ENCODE data around the gene RABGAP1L.

The RABGAP1L gene

GRCh38 chr1:174753131-174753530, 593.8 kb downstream of the RABGAP1L start:
- Mint-ChIP-seq H3K9me3 (no peaks in the 10 kb centered on the region), H3K4me1 (peaks cover 9% of the 10 kb centered on the region), H3K36me3 (ENCODE audit: insufficient read depth) (no peaks in the 10 kb centered on the region), H3K27me3 (no peaks in the 10 kb centered on the region), H3K4me3 (no peak overlapping the region), H3K27ac (ENCODE audit: low read depth) (no peak overlapping the region)
- DNase-seq (ENCODE audit: low spot score in 2 of 2) (no peak), ATAC-seq (replicated peaks; ENCODE audit: extremely low read depth, poor library complexity, severe bottlenecking) (no peak)

DNA sequence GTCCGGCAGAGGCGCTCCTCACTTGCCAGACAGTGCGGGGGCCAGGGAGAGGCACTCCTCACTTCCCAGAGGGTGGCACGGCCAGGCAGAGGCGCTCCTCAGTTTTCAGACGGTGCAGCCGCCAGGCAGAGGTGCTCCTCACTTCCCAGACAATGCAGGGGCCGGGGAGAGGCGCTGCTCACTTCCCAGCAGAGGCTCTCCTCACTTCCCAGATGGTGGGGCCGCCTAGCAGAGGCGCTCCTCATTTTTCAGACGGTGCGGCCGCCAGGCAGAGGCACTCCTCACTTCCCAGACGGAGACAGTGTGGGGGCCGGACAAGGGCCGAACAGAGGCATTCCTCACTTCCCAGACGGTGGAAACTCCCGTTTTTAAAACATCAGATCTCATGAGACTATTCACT, 602.0 kb downstream of the RABGAP1L start:
- H3K36me3 Mint-ChIP-seq (ENCODE audit: insufficient read depth) = peaks cover 5% of the 10 kb centered on the region
- H3K27ac Mint-ChIP-seq (ENCODE audit: low read depth) = no peak overlapping the region
- H3K27me3 Mint-ChIP-seq = no peaks in the 10 kb centered on the region
- H3K4me1 Mint-ChIP-seq = no peaks in the 10 kb centered on the region
- H3K9me3 Mint-ChIP-seq = no peaks in the 10 kb centered on the region
- no peak overlapping the region for H3K4me3 Mint-ChIP-seq
- DNase-seq (ENCODE audit: low spot score in 2 of 2) = no peak
- no peak for ATAC-seq (replicated peaks; ENCODE audit: extremely low read depth, poor library complexity, severe bottlenecking)

- no peaks in the 10 kb centered on the region for H3K4me1 Mint-ChIP-seq
- no peaks in the 10 kb centered on the region for H3K27me3 Mint-ChIP-seq
- H3K9me3 Mint-ChIP-seq = no peaks in the 10 kb centered on the region
- H3K27ac Mint-ChIP-seq (ENCODE audit: low read depth) = no peak overlapping the region
- DNase-seq (ENCODE audit: low spot score in 2 of 2) (no peak), ATAC-seq (replicated peaks; ENCODE audit: extremely low read depth, poor library complexity, severe bottlenecking) (no peak)
- peaks cover 5% of the 10 kb centered on the region for H3K36me3 Mint-ChIP-seq (ENCODE audit: insufficient read depth)
- H3K4me3 Mint-ChIP-seq = no peak overlapping the region
Measured at GRCh38 chr1:174761901-174762585, 602.7 kb downstream of the RABGAP1L start.

GRCh38 chr1:174764191-174764590, 604.9 kb downstream of the RABGAP1L start:
- Mint-ChIP-seq H3K27me3 (no peaks in the 10 kb centered on the region), H3K9me3 (no peaks in the 10 kb centered on the region), H3K27ac (ENCODE audit: low read depth) (no peak overlapping the region), H3K4me1 (no peaks in the 10 kb centered on the region), H3K36me3 (ENCODE audit: insufficient read depth) (peaks cover 9% of the 10 kb centered on the region), H3K4me3 (no peak overlapping the region)
- ATAC-seq (replicated peaks; ENCODE audit: extremely low read depth, poor library complexity, severe bottlenecking) = no peak
- DNase-seq (ENCODE audit: low spot score in 2 of 2) = no peak

DNA sequence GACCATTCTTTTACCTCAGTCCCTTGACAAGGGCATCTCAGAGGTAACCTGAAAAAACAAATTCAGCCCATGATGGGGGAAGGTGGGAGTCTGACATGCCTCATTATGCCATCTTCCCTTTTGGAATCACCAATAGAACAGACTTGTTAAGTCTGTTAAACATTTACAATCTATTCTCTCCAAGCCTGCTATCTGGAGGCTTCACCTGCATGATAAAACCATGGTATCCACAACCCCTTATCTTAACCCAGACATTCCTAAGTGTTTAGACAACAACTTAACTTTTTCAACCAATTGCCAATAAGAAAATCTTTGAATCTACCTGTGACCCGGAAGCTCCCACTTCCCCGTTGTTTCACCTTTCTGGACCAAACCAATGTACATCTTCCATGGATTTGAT, 607.4 kb downstream of the RABGAP1L start:
- H3K36me3 Mint-ChIP-seq (ENCODE audit: insufficient read depth) = peaks cover 7% of the 10 kb centered on the region
- H3K4me1 Mint-ChIP-seq = no peaks in the 10 kb centered on the region
- no peaks in the 10 kb centered on the region for H3K9me3 Mint-ChIP-seq
- DNase-seq (ENCODE audit: low spot score in 2 of 2) (no peak), ATAC-seq (replicated peaks; ENCODE audit: extremely low read depth, poor library complexity, severe bottlenecking) (no peak)
- peak overlapping the region; percentile 24 for H3K27ac Mint-ChIP-seq (ENCODE audit: low read depth)
- no peak overlapping the region for H3K4me3 Mint-ChIP-seq
- no peaks in the 10 kb centered on the region for H3K27me3 Mint-ChIP-seq

GRCh38 chr1:174768516-174768915, 609.2 kb downstream of the RABGAP1L start:
- DNase-seq (ENCODE audit: low spot score in 2 of 2) = no peak
- H3K36me3 Mint-ChIP-seq (ENCODE audit: insufficient read depth) = peaks cover 4% of the 10 kb centered on the region
- H3K27me3 Mint-ChIP-seq = no peaks in the 10 kb centered on the region
- no peak overlapping the region for H3K4me3 Mint-ChIP-seq
- no peak for ATAC-seq (replicated peaks; ENCODE audit: extremely low read depth, poor library complexity, severe bottlenecking)
- H3K27ac Mint-ChIP-seq (ENCODE audit: low read depth) = peak overlapping the region; percentile 5
- no peaks in the 10 kb centered on the region for H3K9me3 Mint-ChIP-seq
- no peaks in the 10 kb centered on the region for H3K4me1 Mint-ChIP-seq

- DNase-seq (ENCODE audit: low spot score in 2 of 2) = no peak
- ATAC-seq (replicated peaks; ENCODE audit: extremely low read depth, poor library complexity, severe bottlenecking) = no peak
- Mint-ChIP-seq H3K4me1 (no peaks in the 10 kb centered on the region), H3K4me3 (no peak overlapping the region), H3K27ac (ENCODE audit: low read depth) (peak overlapping the region; percentile 5), H3K9me3 (no peaks in the 10 kb centered on the region), H3K27me3 (no peaks in the 10 kb centered on the region), H3K36me3 (ENCODE audit: insufficient read depth) (peaks cover 4% of the 10 kb centered on the region)
Measured at GRCh38 chr1:174768949-174769348, 609.6 kb downstream of the RABGAP1L start.

- Mint-ChIP-seq H3K27me3 (no peaks in the 10 kb centered on the region), H3K4me3 (no peak overlapping the region), H3K36me3 (ENCODE audit: insufficient read depth) (peaks cover 4% of the 10 kb centered on the region), H3K4me1 (no peaks in the 10 kb centered on the region), H3K27ac (ENCODE audit: low read depth) (peak overlapping the region; percentile 40), H3K9me3 (no peaks in the 10 kb centered on the region)
- DNase-seq (ENCODE audit: low spot score in 2 of 2) = no peak
- ATAC-seq (replicated peaks; ENCODE audit: extremely low read depth, poor library complexity, severe bottlenecking) = no peak
Measured at GRCh38 chr1:174769961-174770549, 610.7 kb downstream of the RABGAP1L start.

DNA sequence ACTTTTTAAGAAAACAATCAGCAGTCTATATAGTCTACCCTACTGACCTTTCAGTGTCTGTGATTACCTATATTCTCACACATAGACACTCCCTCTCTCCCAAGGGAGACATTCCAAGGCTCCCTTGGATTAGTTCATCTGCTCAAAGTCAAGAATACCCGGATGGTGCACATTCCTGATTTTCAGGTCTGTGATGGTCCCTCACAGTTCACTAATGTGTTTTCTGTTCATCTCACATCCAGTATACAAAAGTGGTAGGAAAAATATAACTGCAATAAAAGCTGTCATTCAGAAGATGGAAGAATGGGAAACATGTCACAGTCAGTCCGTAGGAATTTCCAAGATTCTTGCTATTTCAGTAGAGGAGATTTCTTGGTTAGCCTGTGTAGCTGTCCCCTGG, 616.3 kb downstream of the RABGAP1L start:
- H3K36me3 Mint-ChIP-seq (ENCODE audit: insufficient read depth) = peaks cover 2% of the 10 kb centered on the region
- H3K27ac Mint-ChIP-seq (ENCODE audit: low read depth) = no peak overlapping the region
- no peaks in the 10 kb centered on the region for H3K27me3 Mint-ChIP-seq
- ATAC-seq (replicated peaks; ENCODE audit: extremely low read depth, poor library complexity, severe bottlenecking) (no peak), DNase-seq (ENCODE audit: low spot score in 2 of 2) (no peak)
- H3K9me3 Mint-ChIP-seq = no peaks in the 10 kb centered on the region
- no peak overlapping the region for H3K4me3 Mint-ChIP-seq
- peaks cover 7% of the 10 kb centered on the region for H3K4me1 Mint-ChIP-seq

DNA sequence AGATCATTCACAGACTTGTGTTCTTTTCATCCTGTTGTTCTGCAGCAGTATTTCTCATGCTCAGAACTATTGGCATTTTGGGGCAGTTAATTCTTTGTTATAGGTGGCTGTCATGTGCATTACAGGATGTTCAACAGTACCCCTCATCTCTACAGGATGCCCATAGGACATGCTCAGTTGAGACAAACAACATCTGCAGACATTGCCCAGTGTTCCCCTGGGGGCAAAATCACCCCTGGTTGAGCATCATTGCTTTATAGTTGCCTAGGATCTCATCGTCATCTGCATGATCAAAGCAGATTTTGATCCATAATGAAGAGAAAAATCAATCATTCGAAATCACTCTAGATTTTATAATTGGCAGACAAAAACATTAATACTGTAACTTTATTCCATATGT, 617.9 kb downstream of the RABGAP1L start:
- no peak for ATAC-seq (replicated peaks; ENCODE audit: extremely low read depth, poor library complexity, severe bottlenecking)
- Mint-ChIP-seq H3K27ac (ENCODE audit: low read depth) (peak overlapping the region; percentile 74), H3K9me3 (no peaks in the 10 kb centered on the region), H3K4me3 (no peak overlapping the region), H3K4me1 (peaks cover 7% of the 10 kb centered on the region), H3K36me3 (ENCODE audit: insufficient read depth) (peaks cover 2% of the 10 kb centered on the region), H3K27me3 (no peaks in the 10 kb centered on the region)
- no peak for DNase-seq (ENCODE audit: low spot score in 2 of 2)

DNA sequence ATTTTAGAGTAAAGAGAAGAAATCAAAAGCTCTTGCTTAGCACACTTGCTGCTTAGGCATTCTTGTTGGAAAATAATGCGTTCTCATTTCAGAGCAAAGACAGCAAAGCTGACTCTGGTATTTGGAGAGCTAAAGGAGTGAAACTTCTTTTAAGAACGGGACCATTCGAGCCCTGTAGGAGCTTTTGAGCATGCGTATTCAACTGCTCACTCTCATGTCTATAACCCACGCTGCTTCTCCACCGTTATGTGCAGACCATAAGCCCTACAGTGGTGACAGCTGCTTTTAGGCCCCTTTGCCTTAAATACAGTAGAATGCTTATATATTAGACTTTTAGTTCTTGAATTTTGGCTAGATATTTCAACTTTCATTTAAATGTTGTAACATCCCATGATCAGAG, 626.2 kb downstream of the RABGAP1L start:
- no peaks in the 10 kb centered on the region for H3K27me3 Mint-ChIP-seq
- DNase-seq (ENCODE audit: low spot score in 2 of 2) = no peak
- ATAC-seq (replicated peaks; ENCODE audit: extremely low read depth, poor library complexity, severe bottlenecking) = no peak
- no peak overlapping the region for H3K27ac Mint-ChIP-seq (ENCODE audit: low read depth)
- H3K36me3 Mint-ChIP-seq (ENCODE audit: insufficient read depth) = peaks cover 3% of the 10 kb centered on the region
- H3K4me3 Mint-ChIP-seq = no peak overlapping the region
- H3K9me3 Mint-ChIP-seq = no peaks in the 10 kb centered on the region
- H3K4me1 Mint-ChIP-seq = peaks cover 16% of the 10 kb centered on the region

DNA sequence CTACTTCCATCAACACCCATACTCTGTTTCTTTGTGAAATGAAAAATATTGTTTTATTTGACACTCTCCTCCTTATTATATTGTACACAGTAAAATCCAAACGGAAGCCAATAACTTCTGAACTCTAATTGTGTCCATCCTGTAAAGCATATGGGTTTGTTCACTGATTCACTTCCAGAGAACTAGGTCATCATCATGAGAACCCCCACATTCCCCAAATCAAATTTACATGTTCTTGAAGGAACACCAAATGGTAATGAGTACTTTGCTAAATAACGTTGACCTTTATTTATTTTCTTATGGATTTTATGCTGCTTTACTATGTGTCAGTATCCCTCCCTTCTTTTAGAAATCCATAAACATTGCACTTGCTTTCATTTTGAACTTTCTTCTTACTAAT, 627.0 kb downstream of the RABGAP1L start:
- Mint-ChIP-seq H3K4me3 (no peak overlapping the region), H3K27ac (ENCODE audit: low read depth) (peak overlapping the region; percentile 37), H3K4me1 (peaks cover 16% of the 10 kb centered on the region), H3K9me3 (no peaks in the 10 kb centered on the region), H3K27me3 (no peaks in the 10 kb centered on the region), H3K36me3 (ENCODE audit: insufficient read depth) (peaks cover 3% of the 10 kb centered on the region)
- DNase-seq (ENCODE audit: low spot score in 2 of 2) = no peak
- ATAC-seq (replicated peaks; ENCODE audit: extremely low read depth, poor library complexity, severe bottlenecking) = no peak

- H3K4me1 Mint-ChIP-seq = peaks cover 16% of the 10 kb centered on the region
- no peak for DNase-seq (ENCODE audit: low spot score in 2 of 2)
- H3K27ac Mint-ChIP-seq (ENCODE audit: low read depth) = peak overlapping the region; percentile 37
- H3K9me3 Mint-ChIP-seq = no peaks in the 10 kb centered on the region
- no peaks in the 10 kb centered on the region for H3K27me3 Mint-ChIP-seq
- no peak overlapping the region for H3K4me3 Mint-ChIP-seq
- ATAC-seq (replicated peaks; ENCODE audit: extremely low read depth, poor library complexity, severe bottlenecking) = peak; percentile 71
- peaks cover 3% of the 10 kb centered on the region for H3K36me3 Mint-ChIP-seq (ENCODE audit: insufficient read depth)
Measured at GRCh38 chr1:174786760-174787159, 627.4 kb downstream of the RABGAP1L start.

Measured in central memory CD8-positive, alpha-beta T cell (primary cell).